ENCODE measurements around the gene INSR. TPM values are rescaled to one million over a fixed set of nuclear protein-coding genes. Genes with fewer than 3 reads are reported as not detected.
"Not testable (repeated sequence)": the region's sequence is repeated elsewhere in the genome, so short reads cannot be mapped to it uniquely, and the experiment has no call there.

INSR gene
- total RNA-seq, 1 donor from 2014 or later, result 38.6 TPM

GRCh38 chr19:7215176-7215575 is 79.0 kb downstream of the INSR start:
- no peak overlapping the region for H3K4me3 ChIP-seq (ENCODE audit: low read length in 3 of 3)
- no peaks in the 10 kb centered on the region for H3K36me3 ChIP-seq (ENCODE audit: control insufficient read depth in 3 of 3, insufficient read depth in 3 of 3, low read length in 3 of 3)
- no peaks in the 10 kb centered on the region for H3K9me3 ChIP-seq (ENCODE audit: control insufficient read depth in 3 of 3, low read length in 3 of 3)
- H3K27me3 ChIP-seq (ENCODE audit: control insufficient read depth in 3 of 3, insufficient read depth in 3 of 3, low read length in 3 of 3), result no peaks in the 10 kb centered on the region
- peaks cover 0 to 24% (median 21%) of the 10 kb centered on the region in 3 donors for H3K4me1 ChIP-seq (ENCODE audit: control insufficient read depth in 3 of 3, insufficient read depth in 3 of 3, low read length in 3 of 3)
- H3K9ac ChIP-seq (ENCODE audit: low read depth in 1 of 3, low read length in 3 of 3), result peak overlapping the region in 1 of 3 donors; percentile 40
- H3K27ac ChIP-seq (ENCODE audit: low read depth, low read length), result peak overlapping the region; percentile 68

GRCh38 chr19:7214324-7215089 is 79.7 kb downstream of the INSR start:
- H3K36me3 ChIP-seq (ENCODE audit: control insufficient read depth in 3 of 3, insufficient read depth in 3 of 3, low read length in 3 of 3), result no peaks in the 10 kb centered on the region
- no peak overlapping the region for H3K4me3 ChIP-seq (ENCODE audit: low read length in 3 of 3)
- peaks cover 0 to 25% (median 21%) of the 10 kb centered on the region in 3 donors for H3K4me1 ChIP-seq (ENCODE audit: control insufficient read depth in 3 of 3, insufficient read depth in 3 of 3, low read length in 3 of 3)
- H3K27ac ChIP-seq (ENCODE audit: low read depth, low read length), result peak overlapping the region; percentile 68
- H3K27me3 ChIP-seq (ENCODE audit: control insufficient read depth in 3 of 3, insufficient read depth in 3 of 3, low read length in 3 of 3), result no peaks in the 10 kb centered on the region
- no peaks in the 10 kb centered on the region for H3K9me3 ChIP-seq (ENCODE audit: control insufficient read depth in 3 of 3, low read length in 3 of 3)
- peak overlapping the region in 1 of 3 donors; percentile 40 for H3K9ac ChIP-seq (ENCODE audit: low read depth in 1 of 3, low read length in 3 of 3)

DNA sequence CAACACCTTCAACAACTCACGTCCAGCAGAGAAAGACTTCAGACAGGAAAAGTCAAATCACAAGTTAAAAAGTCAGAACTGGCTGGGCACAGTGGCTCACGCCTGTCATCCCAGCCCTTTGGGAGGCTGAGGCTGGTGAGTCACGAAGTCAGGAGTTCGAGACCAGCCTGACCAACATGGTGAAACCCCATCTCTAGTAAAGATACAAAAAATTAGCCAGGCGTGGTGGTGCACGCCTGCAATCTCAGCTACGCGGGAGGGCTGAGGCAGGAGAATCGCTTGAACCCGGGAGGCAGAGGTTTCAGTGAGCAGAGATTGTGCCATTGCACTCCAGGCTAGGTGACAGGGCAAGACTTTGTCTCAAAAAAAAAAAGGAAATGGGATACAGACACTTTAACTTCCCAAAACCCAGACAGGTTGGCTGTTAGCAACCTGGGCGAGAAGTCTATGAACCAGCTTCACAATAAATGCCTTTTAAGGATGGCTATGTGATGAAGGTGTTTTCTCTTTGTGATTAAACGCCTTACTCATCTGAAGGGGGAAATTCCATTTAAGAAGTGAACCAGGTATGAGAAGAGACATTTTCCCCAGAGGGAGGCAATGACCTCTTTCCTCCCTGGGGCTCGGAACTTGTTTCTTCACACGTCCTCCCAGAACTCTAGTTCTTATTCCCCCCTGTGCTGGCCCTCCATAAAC is 80.4 kb downstream of the INSR start:
- Histone ChIP-seq H3K27ac (ENCODE audit: low read depth, low read length) (no peak overlapping the region), H3K9ac (ENCODE audit: low read depth in 1 of 3, low read length in 3 of 3) (no peak overlapping the region), H3K9me3 (ENCODE audit: control insufficient read depth in 3 of 3, low read length in 3 of 3) (no peaks in the 10 kb centered on the region), H3K4me3 (ENCODE audit: low read length in 3 of 3) (no peak overlapping the region), H3K27me3 (ENCODE audit: control insufficient read depth in 3 of 3, insufficient read depth in 3 of 3, low read length in 3 of 3) (no peaks in the 10 kb centered on the region), H3K4me1 (ENCODE audit: control insufficient read depth in 3 of 3, insufficient read depth in 3 of 3, low read length in 3 of 3) (peaks cover 0 to 32% (median 25%) of the 10 kb centered on the region in 3 donors), H3K36me3 (ENCODE audit: control insufficient read depth in 3 of 3, insufficient read depth in 3 of 3, low read length in 3 of 3) (no peaks in the 10 kb centered on the region)

DNA sequence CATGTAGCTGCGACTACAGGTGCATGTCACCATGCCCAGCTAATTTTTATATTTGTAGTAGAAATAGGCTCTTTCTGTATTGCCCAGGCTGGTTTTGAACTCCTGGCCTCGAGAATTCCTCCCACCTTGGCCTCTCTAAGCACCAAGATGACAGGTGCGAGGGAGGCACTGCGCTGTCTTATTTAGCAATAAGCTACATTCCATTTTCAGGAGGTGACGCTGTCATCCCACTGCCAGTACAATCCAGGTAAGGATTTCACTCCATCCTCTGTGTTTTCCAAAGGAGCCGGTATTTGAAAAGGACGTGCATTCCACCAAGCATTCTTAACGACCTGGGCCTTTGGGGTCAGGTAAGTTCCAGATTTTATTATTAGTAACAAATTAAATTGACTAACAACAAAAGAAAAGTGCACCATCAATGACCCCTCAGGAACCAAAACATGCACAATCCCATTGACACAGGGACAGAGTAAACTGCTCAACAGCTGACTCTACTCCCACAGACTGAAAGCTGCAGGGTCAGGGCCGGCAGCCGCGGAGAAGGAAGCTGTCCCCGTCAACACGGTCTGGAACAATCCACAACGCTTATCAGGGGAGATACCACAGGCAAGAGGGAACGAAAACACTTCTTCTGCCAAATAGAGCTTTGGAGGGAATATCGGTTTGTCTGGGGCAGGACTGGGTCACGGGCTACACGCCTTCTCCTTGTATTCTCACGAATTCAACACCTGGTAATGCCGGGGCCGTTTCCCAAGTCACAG is 82.8 kb downstream of the INSR start:
- H3K9ac ChIP-seq (ENCODE audit: low read depth in 1 of 3, low read length in 3 of 3), result peak overlapping the region in 1 of 3 donors; percentile 73
- no peaks in the 10 kb centered on the region for H3K36me3 ChIP-seq (ENCODE audit: control insufficient read depth in 3 of 3, insufficient read depth in 3 of 3, low read length in 3 of 3)
- no peak overlapping the region for H3K27ac ChIP-seq (ENCODE audit: low read depth, low read length)
- H3K4me1 ChIP-seq (ENCODE audit: control insufficient read depth in 3 of 3, insufficient read depth in 3 of 3, low read length in 3 of 3), result peaks cover 0 to 33% (median 25%) of the 10 kb centered on the region in 3 donors
- H3K9me3 ChIP-seq (ENCODE audit: control insufficient read depth in 3 of 3, low read length in 3 of 3), result no peaks in the 10 kb centered on the region
- no peaks in the 10 kb centered on the region for H3K27me3 ChIP-seq (ENCODE audit: control insufficient read depth in 3 of 3, insufficient read depth in 3 of 3, low read length in 3 of 3)
- peak overlapping the region in 2 of 3 donors; percentile 14 for H3K4me3 ChIP-seq (ENCODE audit: low read length in 3 of 3)

DNA sequence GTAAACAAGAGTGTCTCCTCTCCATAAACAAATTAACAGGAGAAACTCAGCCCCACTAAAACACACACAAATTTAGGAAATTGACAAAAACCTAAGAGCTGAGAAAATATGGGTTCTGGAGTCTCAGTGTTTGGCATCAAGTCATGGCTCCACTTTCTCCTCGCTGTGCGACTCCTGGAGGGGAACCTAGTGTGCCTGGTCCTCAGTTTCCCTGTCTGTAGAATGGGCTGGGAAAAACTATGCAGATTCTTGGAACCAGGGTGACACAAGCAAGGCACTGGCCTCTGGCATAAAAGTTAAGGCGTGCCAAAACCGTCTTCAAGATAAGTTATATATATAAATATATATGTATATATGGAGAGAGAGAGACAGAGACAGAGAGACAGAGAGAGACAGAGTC is 83.9 kb downstream of the INSR start:
- Histone ChIP-seq H3K27me3 (ENCODE audit: control insufficient read depth in 3 of 3, insufficient read depth in 3 of 3, low read length in 3 of 3) (no peaks in the 10 kb centered on the region), H3K4me3 (ENCODE audit: low read length in 3 of 3) (no peak overlapping the region)

GRCh38 chr19:7209597-7210325 is 84.5 kb downstream of the INSR start:
- not testable (repeated sequence) for H3K4me3 ChIP-seq (ENCODE audit: low read length in 3 of 3); H3K27ac ChIP-seq (ENCODE audit: low read depth, low read length); H3K36me3 ChIP-seq (ENCODE audit: control insufficient read depth in 3 of 3, insufficient read depth in 3 of 3, low read length in 3 of 3); H3K27me3 ChIP-seq (ENCODE audit: control insufficient read depth in 3 of 3, insufficient read depth in 3 of 3, low read length in 3 of 3); H3K9ac ChIP-seq (ENCODE audit: low read depth in 1 of 3, low read length in 3 of 3); H3K9me3 ChIP-seq (ENCODE audit: control insufficient read depth in 3 of 3, low read length in 3 of 3)
- peaks cover 0 to 35% (median 22%) of the 10 kb centered on the region in 3 donors for H3K4me1 ChIP-seq (ENCODE audit: control insufficient read depth in 3 of 3, insufficient read depth in 3 of 3, low read length in 3 of 3)

More for the DNA sequence above, 83.9 kb downstream of the INSR start:
- Histone ChIP-seq H3K9ac (ENCODE audit: low read depth in 1 of 3, low read length in 3 of 3) (no peak overlapping the region), H3K4me1 (ENCODE audit: control insufficient read depth in 3 of 3, insufficient read depth in 3 of 3, low read length in 3 of 3) (peaks cover 0 to 40% (median 27%) of the 10 kb centered on the region in 3 donors), H3K36me3 (ENCODE audit: control insufficient read depth in 3 of 3, insufficient read depth in 3 of 3, low read length in 3 of 3) (no peaks in the 10 kb centered on the region), H3K27ac (ENCODE audit: low read depth, low read length) (no peak overlapping the region), H3K9me3 (ENCODE audit: control insufficient read depth in 3 of 3, low read length in 3 of 3) (no peaks in the 10 kb centered on the region)

DNA sequence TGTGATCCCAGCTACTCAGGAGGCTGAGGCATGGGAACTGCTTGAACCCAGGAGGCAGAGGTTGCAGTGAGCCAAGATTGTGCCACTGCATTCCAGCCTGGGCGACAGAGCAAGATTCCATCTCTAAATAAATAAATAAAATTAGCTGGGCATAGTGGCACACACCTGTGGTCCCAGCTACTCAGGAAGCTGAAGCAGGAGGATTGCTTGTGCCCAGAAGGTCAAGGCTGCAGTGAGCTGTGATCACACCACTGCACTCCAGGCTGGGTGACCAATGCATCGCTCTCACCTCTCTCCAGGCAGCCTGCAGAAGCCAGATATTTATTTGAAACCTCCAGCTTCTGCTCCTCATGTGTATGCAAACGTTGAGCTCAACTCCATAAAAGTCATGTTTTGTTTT is 85.2 kb downstream of the INSR start:
- H3K36me3 ChIP-seq (ENCODE audit: control insufficient read depth in 3 of 3, insufficient read depth in 3 of 3, low read length in 3 of 3); H3K9ac ChIP-seq (ENCODE audit: low read depth in 1 of 3, low read length in 3 of 3); H3K27ac ChIP-seq (ENCODE audit: low read depth, low read length); H3K9me3 ChIP-seq (ENCODE audit: control insufficient read depth in 3 of 3, low read length in 3 of 3); H3K27me3 ChIP-seq (ENCODE audit: control insufficient read depth in 3 of 3, insufficient read depth in 3 of 3, low read length in 3 of 3); H3K4me3 ChIP-seq (ENCODE audit: low read length in 3 of 3): not testable (repeated sequence)
- H3K4me1 ChIP-seq (ENCODE audit: control insufficient read depth in 3 of 3, insufficient read depth in 3 of 3, low read length in 3 of 3), result peaks cover 0 to 34% (median 21%) of the 10 kb centered on the region in 3 donors

- Histone ChIP-seq H3K9me3 (ENCODE audit: control insufficient read depth in 3 of 3, low read length in 3 of 3) (no peaks in the 10 kb centered on the region), H3K36me3 (ENCODE audit: control insufficient read depth in 3 of 3, insufficient read depth in 3 of 3, low read length in 3 of 3) (no peaks in the 10 kb centered on the region), H3K4me1 (ENCODE audit: control insufficient read depth in 3 of 3, insufficient read depth in 3 of 3, low read length in 3 of 3) (peaks cover 4 to 14% (median 11%) of the 10 kb centered on the region in 3 donors), H3K4me3 (ENCODE audit: low read length in 3 of 3) (no peak overlapping the region), H3K27ac (ENCODE audit: low read depth, low read length) (no peak overlapping the region), H3K9ac (ENCODE audit: low read depth in 1 of 3, low read length in 3 of 3) (no peak overlapping the region), H3K27me3 (ENCODE audit: control insufficient read depth in 3 of 3, insufficient read depth in 3 of 3, low read length in 3 of 3) (no peaks in the 10 kb centered on the region)
Observed at GRCh38 chr19:7203332-7203731, 90.9 kb downstream of the INSR start.

- H3K27ac ChIP-seq (ENCODE audit: low read depth, low read length), result no peak overlapping the region
- no peaks in the 10 kb centered on the region for H3K36me3 ChIP-seq (ENCODE audit: control insufficient read depth in 3 of 3, insufficient read depth in 3 of 3, low read length in 3 of 3)
- peaks cover 4 to 15% (median 12%) of the 10 kb centered on the region in 3 donors for H3K4me1 ChIP-seq (ENCODE audit: control insufficient read depth in 3 of 3, insufficient read depth in 3 of 3, low read length in 3 of 3)
- H3K9me3 ChIP-seq (ENCODE audit: control insufficient read depth in 3 of 3, low read length in 3 of 3), result no peaks in the 10 kb centered on the region
- no peaks in the 10 kb centered on the region for H3K27me3 ChIP-seq (ENCODE audit: control insufficient read depth in 3 of 3, insufficient read depth in 3 of 3, low read length in 3 of 3)
- no peak overlapping the region for H3K9ac ChIP-seq (ENCODE audit: low read depth in 1 of 3, low read length in 3 of 3)
- H3K4me3 ChIP-seq (ENCODE audit: low read length in 3 of 3), result no peak overlapping the region
Observed at GRCh38 chr19:7202888-7203287, 91.3 kb downstream of the INSR start.
